ENCODE data around the gene LRCH1.

LRCH1 gene

DNA sequence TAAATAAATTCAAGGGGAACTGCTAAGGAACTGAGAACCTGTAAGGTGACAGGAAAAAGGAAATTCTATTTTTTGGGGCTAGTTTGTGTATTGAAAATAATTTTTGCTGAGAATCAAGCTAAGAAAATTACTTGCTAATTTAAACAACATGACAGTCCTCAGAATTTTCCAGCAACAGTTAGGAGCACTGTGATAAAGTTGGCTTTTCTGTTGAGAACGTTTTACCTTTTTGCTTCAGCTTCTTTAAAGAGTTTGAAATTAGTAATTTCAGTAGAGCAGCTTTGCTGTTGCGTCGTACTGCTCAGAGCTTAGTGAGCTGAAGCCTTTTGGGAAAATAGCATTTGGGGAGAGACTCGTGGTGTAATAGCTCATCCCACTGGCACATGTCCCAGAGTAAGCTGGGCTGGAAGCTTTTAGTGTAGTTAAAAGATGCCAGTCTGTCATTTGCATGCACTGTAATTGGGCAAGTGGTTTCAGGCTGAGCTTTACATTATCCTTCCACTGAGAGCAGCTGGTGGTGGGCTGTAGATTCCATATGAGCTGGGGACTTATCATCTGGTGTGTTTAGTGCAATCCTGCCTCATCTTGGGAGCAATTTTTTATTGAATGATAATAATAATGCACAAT, 69.8 kb downstream of the LRCH1 start:
- TF ChIP-seq, protein P1, sequence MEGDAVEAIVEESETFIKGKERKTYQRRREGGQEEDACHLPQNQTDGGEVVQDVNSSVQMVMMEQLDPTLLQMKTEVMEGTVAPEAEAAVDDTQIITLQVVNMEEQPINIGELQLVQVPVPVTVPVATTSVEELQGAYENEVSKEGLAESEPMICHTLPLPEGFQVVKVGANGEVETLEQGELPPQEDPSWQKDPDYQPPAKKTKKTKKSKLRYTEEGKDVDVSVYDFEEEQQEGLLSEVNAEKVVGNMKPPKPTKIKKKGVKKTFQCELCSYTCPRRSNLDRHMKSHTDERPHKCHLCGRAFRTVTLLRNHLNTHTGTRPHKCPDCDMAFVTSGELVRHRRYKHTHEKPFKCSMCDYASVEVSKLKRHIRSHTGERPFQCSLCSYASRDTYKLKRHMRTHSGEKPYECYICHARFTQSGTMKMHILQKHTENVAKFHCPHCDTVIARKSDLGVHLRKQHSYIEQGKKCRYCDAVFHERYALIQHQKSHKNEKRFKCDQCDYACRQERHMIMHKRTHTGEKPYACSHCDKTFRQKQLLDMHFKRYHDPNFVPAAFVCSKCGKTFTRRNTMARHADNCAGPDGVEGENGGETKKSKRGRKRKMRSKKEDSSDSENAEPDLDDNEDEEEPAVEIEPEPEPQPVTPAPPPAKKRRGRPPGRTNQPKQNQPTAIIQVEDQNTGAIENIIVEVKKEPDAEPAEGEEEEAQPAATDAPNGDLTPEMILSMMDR (IDR thresholded peaks at IDR 0.05; ENCODE audit: low read depth, low read length, missing control alignments) = no peak
- no peak overlapping the region for H3K4me3 ChIP-seq (ENCODE audit: low read depth, low read length)
- no peak for DNase-seq (ENCODE audit: low read depth)

DNA sequence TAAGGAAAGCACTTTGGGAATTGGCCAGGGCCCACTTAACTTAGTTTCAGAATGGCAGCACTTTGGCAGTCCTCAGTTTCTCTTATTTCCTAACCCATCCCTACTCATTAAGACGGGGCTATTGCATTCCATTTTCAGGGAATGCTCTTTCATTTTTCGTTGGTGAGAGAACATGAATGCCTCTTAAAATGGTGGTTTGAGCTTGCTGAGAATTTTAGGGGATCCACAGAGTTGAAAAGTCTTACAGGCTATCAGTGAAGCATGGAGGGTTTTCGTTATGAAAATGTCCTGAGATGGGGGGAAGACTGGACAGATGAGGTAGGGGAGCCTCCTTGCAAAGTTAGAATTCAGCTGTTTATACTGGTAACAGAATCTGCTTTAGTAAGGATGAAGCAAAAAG, 71.4 kb downstream of the LRCH1 start:
- DNase-seq (ENCODE audit: low read depth) = no peak
- H3K4me3 ChIP-seq (ENCODE audit: low read depth, low read length) = no peak overlapping the region

DNA sequence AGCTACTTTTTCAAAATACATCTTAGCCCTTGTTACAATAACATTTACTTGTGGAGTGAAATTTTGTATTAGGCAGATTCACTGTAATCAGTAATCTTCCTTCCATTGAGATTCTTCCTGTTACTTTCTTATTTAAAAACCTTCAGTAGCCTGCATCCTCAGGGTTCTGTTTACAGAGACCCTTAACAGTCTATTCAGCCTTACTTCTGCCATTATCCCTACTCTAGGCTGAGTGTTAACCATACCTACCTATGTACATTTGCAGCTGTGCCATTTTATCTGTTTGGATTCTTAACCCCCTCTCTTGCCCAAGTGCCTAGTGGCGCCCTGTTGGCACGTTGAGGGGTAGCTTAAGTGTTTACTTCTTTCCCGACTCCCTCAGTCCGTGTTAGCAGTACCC, 71.9 kb downstream of the LRCH1 start:
- no peak for DNase-seq (ENCODE audit: low read depth)
- H3K4me3 ChIP-seq (ENCODE audit: low read depth, low read length) = no peak overlapping the region
- TF ChIP-seq, protein P1 (IDR thresholded peaks at IDR 0.05; ENCODE audit: low read depth, low read length, missing control alignments) = no peak

More for the DNA sequence above, 71.4 kb downstream of the LRCH1 start:
- TF ChIP-seq, protein P1 (IDR thresholded peaks at IDR 0.05; ENCODE audit: low read depth, low read length, missing control alignments) = no peak

DNA sequence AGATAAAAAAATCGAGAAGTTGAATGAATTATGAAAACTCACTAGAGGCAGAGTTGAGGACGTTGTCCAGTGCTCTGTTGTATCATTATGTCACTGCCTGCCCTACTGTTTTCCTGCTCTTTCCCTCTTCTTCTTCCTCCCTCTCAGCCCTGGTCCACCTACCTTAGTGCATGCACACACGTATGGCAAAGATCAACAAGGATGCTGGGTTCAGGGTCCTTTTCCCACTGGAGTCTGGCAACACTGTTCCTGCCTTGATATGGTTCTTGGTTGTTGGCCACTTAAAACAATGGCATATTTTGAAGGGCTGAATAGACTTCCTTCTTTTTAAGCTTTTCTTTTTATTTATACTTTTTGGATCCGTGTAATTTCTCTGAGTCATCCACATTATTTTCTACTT, 74.5 kb downstream of the LRCH1 start:
- no peak for DNase-seq (ENCODE audit: low read depth)
- TF ChIP-seq, protein P1 (IDR thresholded peaks at IDR 0.05; ENCODE audit: low read depth, low read length, missing control alignments) = no peak
- no peak overlapping the region for H3K4me3 ChIP-seq (ENCODE audit: low read depth, low read length)

- no peak for DNase-seq (ENCODE audit: low read depth)
- TF ChIP-seq, protein P1 (IDR thresholded peaks at IDR 0.05; ENCODE audit: low read depth, low read length, missing control alignments) = no peak
- no peak overlapping the region for H3K4me3 ChIP-seq (ENCODE audit: low read depth, low read length)
Measured at GRCh38 chr13:46628622-46629365, 75.8 kb downstream of the LRCH1 start.

DNA sequence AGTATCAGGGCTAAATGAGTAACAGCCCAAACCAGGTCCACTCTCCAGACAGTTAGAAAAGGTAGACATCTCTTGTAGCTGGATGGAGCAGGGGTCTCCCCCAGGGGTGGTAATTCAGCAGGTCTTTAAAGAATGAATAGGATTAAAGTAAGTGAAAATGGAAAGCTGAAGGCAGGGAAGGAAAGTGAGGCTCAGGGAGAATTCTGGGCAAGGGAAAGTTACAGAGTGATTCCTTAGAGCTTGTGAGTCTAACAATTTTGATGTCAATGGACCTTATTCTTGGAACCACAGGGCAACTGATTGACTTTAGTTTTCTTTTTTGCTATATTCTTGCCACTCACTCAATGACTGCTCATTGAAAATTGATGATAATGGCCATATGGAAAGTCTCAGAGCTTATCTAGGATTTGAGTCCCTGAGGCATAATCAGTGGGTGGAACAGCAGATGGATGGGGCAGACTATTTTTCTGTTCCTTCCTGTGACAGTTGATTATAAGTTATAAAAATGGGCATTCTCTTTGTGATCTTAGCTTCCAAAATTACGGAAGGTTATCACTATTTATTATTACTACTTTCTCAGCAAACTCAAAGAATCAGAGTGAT, 76.9 kb downstream of the LRCH1 start:
- TF ChIP-seq, protein P1 (IDR thresholded peaks at IDR 0.05; ENCODE audit: low read depth, low read length, missing control alignments) = no peak
- no peak for DNase-seq (ENCODE audit: low read depth)
- no peak overlapping the region for H3K4me3 ChIP-seq (ENCODE audit: low read depth, low read length)

All from GM12864 (cell line).